ENCODE results near the gene INSRR. TPM values are rescaled to one million over a fixed set of nuclear protein-coding genes. Genes with fewer than 3 reads are reported as not detected.

INSRR gene
- total RNA-seq, 1 experiment from 2014 or later: not detected

GRCh38 chr1:156809281-156809680, 49.6 kb downstream of the INSRR start:
- BruUV-seq (replicated peaks): no TSS peak
- ChIA-PET CTCF (no interaction called here), POLR2A (ENCODE audit: unreplicated experiment) (no interaction called here)
- no peak overlapping the region for H3K4me2 ChIP-seq
- peaks cover 3% of the 10 kb centered on the region; the same call in 1 of the 2 replicates for H3F3A ChIP-seq (ENCODE audit: insufficient read depth, low read depth)
- no peaks in the 10 kb centered on the region; the same call in 1 of the 2 replicates for H4K20me1 ChIP-seq (ENCODE audit: insufficient read depth)
- intact Hi-C loops (cut with micrococcal nuclease; ENCODE audit: unreplicated experiment): no loop called here
- no peak overlapping the region for H3K27ac ChIP-seq
- no peak overlapping the region for H3K4me3 ChIP-seq
- H3K9me2 ChIP-seq (ENCODE audit: insufficient read depth): no peaks in the 10 kb centered on the region
- H3K9me3 ChIP-seq (ENCODE audit: insufficient read depth, low read depth): no peaks in the 10 kb centered on the region
- TF ChIP-seq EZH2 (IDR thresholded peaks at IDR 0.05; ENCODE audit: low read depth): no peak
- TF ChIP-seq, protein P1, sequence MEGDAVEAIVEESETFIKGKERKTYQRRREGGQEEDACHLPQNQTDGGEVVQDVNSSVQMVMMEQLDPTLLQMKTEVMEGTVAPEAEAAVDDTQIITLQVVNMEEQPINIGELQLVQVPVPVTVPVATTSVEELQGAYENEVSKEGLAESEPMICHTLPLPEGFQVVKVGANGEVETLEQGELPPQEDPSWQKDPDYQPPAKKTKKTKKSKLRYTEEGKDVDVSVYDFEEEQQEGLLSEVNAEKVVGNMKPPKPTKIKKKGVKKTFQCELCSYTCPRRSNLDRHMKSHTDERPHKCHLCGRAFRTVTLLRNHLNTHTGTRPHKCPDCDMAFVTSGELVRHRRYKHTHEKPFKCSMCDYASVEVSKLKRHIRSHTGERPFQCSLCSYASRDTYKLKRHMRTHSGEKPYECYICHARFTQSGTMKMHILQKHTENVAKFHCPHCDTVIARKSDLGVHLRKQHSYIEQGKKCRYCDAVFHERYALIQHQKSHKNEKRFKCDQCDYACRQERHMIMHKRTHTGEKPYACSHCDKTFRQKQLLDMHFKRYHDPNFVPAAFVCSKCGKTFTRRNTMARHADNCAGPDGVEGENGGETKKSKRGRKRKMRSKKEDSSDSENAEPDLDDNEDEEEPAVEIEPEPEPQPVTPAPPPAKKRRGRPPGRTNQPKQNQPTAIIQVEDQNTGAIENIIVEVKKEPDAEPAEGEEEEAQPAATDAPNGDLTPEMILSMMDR (conservative IDR thresholded peaks at IDR 0.05): no peak
- DNase-seq: no peak
- H2AFZ ChIP-seq: no peak overlapping the region
- peaks cover 16% of the 10 kb centered on the region for H3K4me1 ChIP-seq (replicated peaks; ENCODE audit: insufficient read depth)
- no peaks in the 10 kb centered on the region for H3K36me3 ChIP-seq (ENCODE audit: low read depth)
- peaks cover 6% of the 10 kb centered on the region for H3K79me2 ChIP-seq (ENCODE audit: low read depth)
- H3K27me3 ChIP-seq (ENCODE audit: insufficient read depth, low read depth): no peaks in the 10 kb centered on the region

DNA sequence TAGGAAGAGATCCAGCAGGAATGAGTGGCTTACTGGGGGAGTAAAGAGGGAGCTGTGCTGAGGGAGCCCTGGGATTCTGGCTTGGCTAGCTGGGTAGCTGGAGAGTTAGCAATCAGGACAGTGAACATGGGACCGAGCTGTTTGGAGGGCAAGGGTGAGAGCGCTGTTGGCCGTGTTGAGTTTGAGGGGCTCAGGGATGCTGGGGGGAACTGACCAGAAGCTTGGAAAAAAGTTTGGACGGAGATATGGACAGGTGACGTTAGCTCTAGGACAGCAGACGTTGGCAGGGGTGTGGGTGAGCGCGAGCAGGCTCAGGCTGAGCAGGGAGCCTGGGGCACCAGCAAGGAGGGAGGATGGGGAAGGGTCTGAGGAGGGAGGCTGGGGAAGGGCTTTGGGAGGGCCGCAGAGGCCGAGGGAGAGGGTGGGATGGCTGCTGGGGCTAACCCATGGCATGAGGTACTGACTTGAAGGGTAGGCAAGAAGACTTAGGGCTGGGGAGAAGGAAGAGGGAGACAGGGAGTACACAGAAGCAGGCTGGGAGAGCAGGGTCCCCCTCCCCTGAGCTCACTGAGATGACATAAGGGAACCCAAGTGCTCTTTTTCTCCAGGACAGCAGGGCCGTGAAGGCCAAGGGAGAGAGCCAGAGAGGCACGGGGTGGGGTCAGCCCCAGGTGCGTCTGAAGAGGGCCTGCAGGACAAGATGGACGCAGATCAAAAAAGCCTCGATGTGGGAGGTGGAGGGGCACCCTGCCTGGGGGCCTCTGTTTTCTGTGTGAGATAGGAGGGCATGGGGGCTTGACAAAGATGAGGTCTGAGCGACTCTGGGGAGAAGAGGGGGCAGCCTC, 50.5 kb downstream of the INSRR start:
- no peak overlapping the region for H3K27ac ChIP-seq
- H3F3A ChIP-seq (ENCODE audit: insufficient read depth, low read depth): no peaks in the 10 kb centered on the region; the same call in 1 of the 2 replicates
- H3K4me3 ChIP-seq: no peak overlapping the region
- H3K9me2 ChIP-seq (ENCODE audit: insufficient read depth): no peaks in the 10 kb centered on the region
- intact Hi-C loops (cut with micrococcal nuclease; ENCODE audit: unreplicated experiment): no loop called here
- H3K9me3 ChIP-seq (ENCODE audit: insufficient read depth, low read depth): no peaks in the 10 kb centered on the region
- H3K27me3 ChIP-seq (ENCODE audit: insufficient read depth, low read depth): no peaks in the 10 kb centered on the region
- BruUV-seq (replicated peaks): no TSS peak
- H2AFZ ChIP-seq: no peak overlapping the region
- POLR2A ChIA-PET (ENCODE audit: unreplicated experiment): no interaction called here
- H3K4me1 ChIP-seq (replicated peaks; ENCODE audit: insufficient read depth): peaks cover 12% of the 10 kb centered on the region
- H4K20me1 ChIP-seq (ENCODE audit: insufficient read depth): no peaks in the 10 kb centered on the region; the same call in 1 of the 2 replicates
- no peak overlapping the region for H3K4me2 ChIP-seq
- H3K36me3 ChIP-seq (ENCODE audit: low read depth): no peaks in the 10 kb centered on the region
- DNase-seq: no peak
- no peak for TF ChIP-seq EZH2 (IDR thresholded peaks at IDR 0.05; ENCODE audit: low read depth)
- TF ChIP-seq, protein P1 (conservative IDR thresholded peaks at IDR 0.05): no peak
- H3K79me2 ChIP-seq (ENCODE audit: low read depth): peaks cover 6% of the 10 kb centered on the region
- CTCF ChIA-PET: no interaction called here

GRCh38 chr1:156807627-156808026, 51.3 kb downstream of the INSRR start:
- H4K20me1 ChIP-seq (ENCODE audit: insufficient read depth): no peaks in the 10 kb centered on the region; the same call in 1 of the 2 replicates
- no peaks in the 10 kb centered on the region for H3K27me3 ChIP-seq (ENCODE audit: insufficient read depth, low read depth)
- intact Hi-C loops (cut with micrococcal nuclease; ENCODE audit: unreplicated experiment): no loop called here
- no peak for TF ChIP-seq EZH2 (IDR thresholded peaks at IDR 0.05; ENCODE audit: low read depth)
- TF ChIP-seq, protein P1 (conservative IDR thresholded peaks at IDR 0.05): no peak
- CTCF ChIA-PET: no interaction called here
- no TSS peak for BruUV-seq (replicated peaks)
- no peak overlapping the region for H3K27ac ChIP-seq
- H3K9me3 ChIP-seq (ENCODE audit: insufficient read depth, low read depth): no peaks in the 10 kb centered on the region
- H3K79me2 ChIP-seq (ENCODE audit: low read depth): peaks cover 6% of the 10 kb centered on the region
- POLR2A ChIA-PET (ENCODE audit: unreplicated experiment): no interaction called here
- H3K4me2 ChIP-seq: no peak overlapping the region
- H3K36me3 ChIP-seq (ENCODE audit: low read depth): no peaks in the 10 kb centered on the region
- H3K9me2 ChIP-seq (ENCODE audit: insufficient read depth): no peaks in the 10 kb centered on the region
- H3K4me1 ChIP-seq (replicated peaks; ENCODE audit: insufficient read depth): peaks cover 4% of the 10 kb centered on the region
- no peak overlapping the region for H3K4me3 ChIP-seq
- H2AFZ ChIP-seq: no peak overlapping the region
- no peaks in the 10 kb centered on the region; the same call in 1 of the 2 replicates for H3F3A ChIP-seq (ENCODE audit: insufficient read depth, low read depth)
- DNase-seq: no peak

Data from PC-9 (cell line).